GM21367 (cell line): ENCODE measurements around the gene HSPBP1.

Experiments used
- ATAC-seq: cut with Tn5 transposase; IDR thresholded peaks from one replicate; pipeline ENCODE4 v1.9.1; 2021; ENCODE audit not compliant: unreplicated experiment

HSPBP1 gene

GRCh38 chr19:55276720-55277430 is 3.0 kb downstream of the HSPBP1 start:
- ATAC-seq: no peak

GRCh38 chr19:55275851-55276719 is 3.8 kb downstream of the HSPBP1 start:
- ATAC-seq: no peak

- ATAC-seq: no peak
Measured at GRCh38 chr19:55273978-55274707, 5.8 kb downstream of the HSPBP1 start.

- ATAC-seq: no peak
Measured at GRCh38 chr19:55272142-55272541, 7.8 kb downstream of the HSPBP1 start.

GRCh38 chr19:55270172-55270942 is 9.6 kb downstream of the HSPBP1 start:
- no peak for ATAC-seq

GRCh38 chr19:55269299-55269698 is 10.6 kb downstream of the HSPBP1 start:
- no peak for ATAC-seq

GRCh38 chr19:55266840-55267239 is 13.1 kb downstream of the HSPBP1 start:
- ATAC-seq: no peak

GRCh38 chr19:55266404-55266803 is 13.5 kb downstream of the HSPBP1 start:
- ATAC-seq: no peak

GRCh38 chr19:55265723-55266386 is 14.1 kb downstream of the HSPBP1 start:
- no peak for ATAC-seq

- no peak for ATAC-seq
Measured at GRCh38 chr19:55265173-55265572, 14.7 kb downstream of the HSPBP1 start.

- no peak for ATAC-seq
Measured at GRCh38 chr19:55264531-55264930, 15.4 kb downstream of the HSPBP1 start.

GRCh38 chr19:55262359-55262758 is 17.6 kb downstream of the HSPBP1 start:
- no peak for ATAC-seq

- ATAC-seq: no peak
Measured at GRCh38 chr19:55261671-55262126, 18.2 kb downstream of the HSPBP1 start.

GRCh38 chr19:55259540-55260210 is 20.2 kb downstream of the HSPBP1 start:
- ATAC-seq: no peak

GRCh38 chr19:55258828-55259539 is 20.9 kb downstream of the HSPBP1 start, which contains the start of gene PPP6R1:
PPP6R1 (minus strand) TSS chr19:55259017; CDS start chr19:55247103, 11,914 bp downstream.
- peak; percentile 52 for ATAC-seq

- peak; percentile 3 for ATAC-seq
Measured at GRCh38 chr19:55258476-55258827, 21.5 kb downstream of the HSPBP1 start.

GRCh38 chr19:55257461-55258420 is 22.2 kb downstream of the HSPBP1 start:
- no peak for ATAC-seq
